ENCODE data around the gene SRP54.
A peak's percentile ranks its signal among the peaks of the same experiment; 100 is the strongest.
"Not testable (repeated sequence)": the region's sequence is repeated elsewhere in the genome, so short reads cannot be mapped to it uniquely, and the experiment has no call there.

The SRP54 gene

DNA sequence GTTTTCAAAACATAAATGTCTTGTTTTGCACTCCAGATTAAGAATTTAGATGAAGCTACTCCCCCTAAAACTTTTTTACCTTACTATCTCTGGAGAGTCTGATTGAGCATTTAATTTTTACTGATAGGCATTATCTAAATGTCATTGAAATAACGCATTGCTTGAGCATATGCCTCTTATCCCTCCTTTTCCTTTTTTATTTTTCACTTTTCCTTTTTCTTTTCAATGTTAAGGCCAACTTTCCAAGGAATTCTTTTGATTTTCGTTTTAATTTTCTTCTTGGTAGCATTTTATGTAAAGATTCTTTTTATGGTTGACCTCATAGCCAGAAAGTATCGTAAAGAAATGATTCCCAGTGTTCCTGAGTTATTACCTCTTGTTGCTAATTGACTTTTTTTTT is 2.9 kb downstream of the SRP54 start:
- DNase-seq = no peak

DNA sequence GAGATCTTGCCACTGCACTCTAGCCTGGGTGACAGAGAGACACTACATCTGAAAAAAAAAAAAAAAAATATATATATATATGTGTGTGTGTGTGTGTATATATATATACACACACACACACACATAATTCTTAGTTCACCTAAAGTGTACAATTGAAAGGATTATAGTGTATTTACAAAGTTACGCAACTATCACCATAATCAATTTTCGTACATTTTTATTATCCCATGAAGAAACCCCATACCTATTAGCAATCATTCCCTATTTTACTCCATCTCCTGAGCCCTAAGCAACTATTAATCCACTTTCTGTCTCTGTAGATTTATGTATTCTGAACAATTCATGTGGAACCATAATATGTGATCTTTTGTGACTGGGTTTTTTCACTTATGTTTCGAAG is 4.4 kb downstream of the SRP54 start:
- DNase-seq = no peak

DNA sequence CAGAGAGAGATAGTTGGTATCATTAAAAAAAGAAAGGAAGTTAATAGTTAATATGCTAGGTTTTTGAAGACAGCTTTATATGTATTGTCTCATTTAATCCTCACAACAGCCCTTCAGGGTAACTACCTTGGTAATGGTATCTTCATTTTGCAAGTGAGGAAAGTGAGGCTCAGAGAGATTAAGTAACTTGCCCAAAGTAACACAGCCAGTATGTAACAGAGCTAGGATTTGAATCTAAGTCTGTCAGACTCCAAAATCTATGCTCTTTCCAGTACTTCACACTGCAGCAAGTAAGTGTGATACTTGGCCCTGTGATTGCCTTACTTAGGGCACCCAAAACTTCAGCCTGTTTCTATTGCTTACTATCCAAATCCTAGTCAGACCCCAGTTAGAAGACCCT is 7.0 kb downstream of the SRP54 start:
- DNase-seq = no peak

DNA sequence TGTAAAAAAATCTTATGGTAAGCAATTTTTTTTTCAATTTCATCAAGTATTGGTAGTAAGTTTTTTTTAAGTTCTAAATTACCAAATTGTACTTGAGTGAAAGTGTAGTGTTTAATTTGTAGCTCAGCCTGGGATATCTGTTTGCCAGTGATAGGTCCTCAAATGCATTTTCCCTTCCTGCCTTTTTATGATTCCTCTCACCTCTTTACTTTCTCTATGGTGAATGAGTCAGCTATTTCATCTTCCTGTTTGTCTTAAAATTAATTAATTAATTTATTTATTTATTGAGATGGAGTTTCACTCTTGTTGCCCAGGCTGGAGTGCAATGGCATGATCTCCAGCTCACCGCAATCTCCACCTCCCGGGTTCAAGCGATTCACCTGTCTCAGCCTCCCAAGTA is 10.6 kb downstream of the SRP54 start:
- no peak for DNase-seq

DNA sequence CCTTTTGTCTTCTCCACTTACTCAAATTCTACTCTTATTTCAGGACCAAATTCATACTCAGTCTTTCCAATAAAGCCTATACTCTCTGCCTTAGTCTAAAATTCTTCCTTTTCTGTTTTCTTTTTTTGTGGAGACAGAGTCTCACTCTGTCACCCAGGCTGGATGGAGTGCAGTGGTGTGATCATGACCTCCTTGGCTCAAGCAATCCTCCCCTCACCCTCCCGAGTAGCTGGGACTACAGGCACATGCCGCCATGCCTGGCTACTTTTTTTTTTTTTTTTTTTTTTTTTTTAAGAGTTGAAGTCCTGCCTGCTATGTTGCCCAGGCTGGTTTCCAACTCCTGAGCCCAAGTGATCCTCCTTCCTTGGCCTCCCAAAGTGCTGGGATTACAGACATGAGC is 11.9 kb downstream of the SRP54 start:
- no peak for DNase-seq

DNA sequence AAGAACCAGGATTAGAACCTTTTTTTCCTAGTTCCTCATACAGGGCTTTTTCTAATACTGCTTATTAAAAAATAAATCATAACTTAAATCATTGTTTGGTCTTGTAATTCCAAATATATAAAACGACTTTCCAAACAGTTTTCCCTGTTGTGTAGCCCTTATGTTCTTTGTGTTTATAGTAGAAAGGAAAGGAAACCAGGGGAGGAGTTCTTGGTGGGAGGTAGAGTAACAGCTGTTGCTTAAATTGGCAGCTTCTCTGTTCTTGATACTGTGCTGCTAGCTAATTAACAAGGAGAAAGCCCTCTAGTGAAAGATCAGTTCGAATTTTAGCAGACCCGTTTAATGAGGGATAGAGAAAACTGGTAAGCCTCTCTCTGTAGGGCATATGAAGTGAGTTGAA is 15.0 kb downstream of the SRP54 start:
- no peak for DNase-seq

DNA sequence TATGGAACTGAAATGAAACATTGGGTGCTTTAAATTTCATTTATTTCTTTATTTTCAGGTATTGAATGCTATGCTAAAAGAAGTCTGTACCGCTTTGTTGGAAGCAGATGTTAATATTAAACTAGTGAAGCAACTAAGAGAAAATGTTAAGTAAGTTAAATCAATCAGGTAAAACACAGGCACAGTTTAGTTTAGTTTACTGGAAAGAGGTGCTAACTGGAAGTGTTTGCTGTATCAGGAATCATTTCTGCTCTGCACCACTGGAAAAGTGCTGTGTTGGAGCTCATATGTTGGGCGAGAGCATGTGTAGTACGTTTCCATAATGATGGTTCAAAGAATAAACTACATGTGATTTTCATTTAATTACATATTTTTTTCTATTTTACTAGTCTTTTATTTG is 16.7 kb downstream of the SRP54 start:
- DNase-seq = no peak

DNA sequence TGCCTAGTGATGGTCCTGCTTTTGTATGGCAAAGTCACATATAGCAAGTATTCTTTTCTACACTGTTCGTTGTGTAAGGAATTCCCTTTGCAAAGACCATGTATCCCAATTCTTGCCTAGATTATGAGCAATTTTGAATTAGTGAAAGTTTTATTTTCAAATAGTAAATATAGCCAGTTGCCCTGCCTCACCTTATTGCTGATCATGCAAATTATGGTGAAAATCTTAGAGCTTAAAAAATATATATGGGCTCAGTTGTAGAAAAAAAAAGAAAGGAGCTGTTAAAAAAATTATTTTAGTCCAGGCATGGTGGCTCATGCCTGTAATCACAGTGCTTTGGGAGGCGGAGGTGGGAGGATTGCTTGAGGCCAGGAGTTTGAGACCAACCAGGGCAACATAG is 18.8 kb downstream of the SRP54 start:
- DNase-seq = no peak

DNA sequence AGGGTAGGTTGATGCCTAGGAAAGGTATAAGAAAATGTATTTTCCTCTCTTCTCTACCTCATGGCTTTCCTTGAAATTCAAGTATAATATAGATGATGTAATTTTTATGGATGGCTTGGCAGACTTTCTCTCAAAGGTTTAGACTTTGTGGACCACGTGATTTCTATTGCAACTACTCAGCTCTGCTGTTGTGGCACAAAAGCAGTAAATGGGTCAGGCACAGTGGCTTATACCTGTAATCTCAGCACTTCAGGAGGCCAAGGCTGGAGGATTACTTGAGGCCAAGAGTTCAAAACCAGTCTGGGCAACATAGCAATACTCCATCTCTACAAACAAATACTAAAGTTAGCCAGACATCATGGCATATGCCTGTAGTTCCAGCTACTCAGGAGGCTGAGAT is 22.0 kb downstream of the SRP54 start:
- no peak for DNase-seq

DNA sequence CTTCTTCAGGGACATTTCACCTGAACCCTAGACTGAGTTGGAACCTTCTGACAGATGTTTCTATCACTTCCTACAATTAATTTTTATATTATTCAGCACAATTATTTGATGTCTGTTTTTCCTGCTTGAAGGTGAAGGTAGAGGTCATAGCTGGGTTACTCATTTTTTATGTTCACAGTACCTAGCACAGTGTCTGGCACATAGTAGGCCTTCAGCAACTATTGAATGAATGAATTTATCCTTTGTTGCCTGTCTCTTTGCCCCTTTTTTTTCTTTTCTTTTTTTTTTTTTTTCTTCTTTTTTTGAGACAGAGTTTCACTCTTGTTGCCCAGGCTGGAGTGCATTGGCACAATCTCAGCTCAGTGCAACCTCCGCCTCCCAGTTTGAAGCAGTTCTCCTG is 33.8 kb downstream of the SRP54 start:
- no peak for DNase-seq

DNA sequence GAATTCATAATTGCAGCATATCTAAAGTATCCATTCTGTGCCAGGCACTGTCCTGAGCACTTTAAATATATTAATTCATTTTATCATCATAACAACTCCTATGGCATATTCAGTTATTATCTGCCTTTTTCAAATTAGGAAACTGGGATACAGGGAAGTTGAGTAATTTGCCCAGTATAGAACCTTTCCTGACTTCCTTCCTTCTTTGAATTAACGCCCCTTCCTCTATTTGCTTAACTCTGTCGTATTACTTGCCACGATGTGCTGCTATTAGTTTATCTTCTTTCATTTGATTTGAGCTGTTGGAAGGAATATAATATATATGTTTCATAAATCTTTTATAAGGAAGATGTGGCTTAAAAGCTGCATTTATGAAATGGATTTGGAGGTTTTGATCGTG is 37.9 kb downstream of the SRP54 start:
- no peak for DNase-seq

DNA sequence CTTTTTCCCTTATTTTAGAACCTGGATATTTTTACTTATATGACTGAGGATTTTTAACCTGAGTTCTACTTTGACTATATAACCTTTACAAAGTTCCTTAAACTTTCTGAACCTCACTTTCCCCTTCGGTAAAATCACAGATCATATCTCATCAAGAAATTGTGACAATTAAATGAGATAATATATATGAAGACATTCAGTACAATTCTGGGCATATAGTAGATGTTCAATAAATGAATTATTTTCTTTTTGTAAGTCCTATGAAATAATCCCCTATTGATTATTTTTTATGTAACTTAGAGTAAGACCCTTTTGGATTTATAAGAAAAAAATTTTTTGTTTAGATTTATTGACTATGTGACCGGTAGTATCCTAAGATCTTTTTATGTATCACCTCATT is 45.6 kb downstream of the SRP54 start:
- no peak for DNase-seq

DNA sequence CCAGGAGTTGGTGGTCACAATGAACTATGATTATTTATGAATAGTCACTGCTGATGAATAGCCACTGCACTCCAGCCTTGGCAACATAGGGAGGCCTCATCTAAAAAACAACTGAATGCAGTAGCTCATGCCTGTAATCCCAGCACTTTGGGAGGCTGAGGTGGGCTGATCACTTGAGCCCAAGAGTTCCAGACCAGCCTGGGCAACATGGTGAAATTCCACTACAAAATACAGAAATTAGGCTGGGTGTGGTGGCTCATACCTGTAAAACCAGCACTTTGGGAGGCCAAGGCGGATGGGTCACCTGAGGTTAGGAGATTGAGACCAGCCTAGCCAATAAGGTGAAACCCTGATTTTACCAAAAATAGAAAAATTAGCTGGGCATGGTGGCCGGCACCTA is 49.8 kb downstream of the SRP54 start:
- no peak for DNase-seq

DNA sequence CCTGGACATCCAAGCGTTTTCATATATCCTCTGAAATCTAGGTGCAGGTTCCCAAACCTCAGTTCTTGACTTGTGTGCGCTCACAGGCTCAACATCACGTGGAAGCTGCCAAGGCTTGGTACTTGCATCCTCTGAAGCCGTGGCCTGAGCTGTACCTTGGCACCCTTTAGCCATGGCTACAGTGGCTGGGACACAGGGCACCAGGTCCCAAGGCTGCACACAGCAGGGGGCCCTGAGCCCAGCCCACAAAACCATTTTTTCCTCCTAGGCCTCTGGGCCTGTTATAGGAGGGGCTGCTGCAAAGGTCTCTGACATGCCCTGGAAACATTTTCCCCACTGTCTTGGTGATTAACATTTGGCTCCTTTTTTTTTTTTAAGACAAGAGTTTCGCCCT is 51.6 kb downstream of the SRP54 start:
- no peak for DNase-seq

DNA sequence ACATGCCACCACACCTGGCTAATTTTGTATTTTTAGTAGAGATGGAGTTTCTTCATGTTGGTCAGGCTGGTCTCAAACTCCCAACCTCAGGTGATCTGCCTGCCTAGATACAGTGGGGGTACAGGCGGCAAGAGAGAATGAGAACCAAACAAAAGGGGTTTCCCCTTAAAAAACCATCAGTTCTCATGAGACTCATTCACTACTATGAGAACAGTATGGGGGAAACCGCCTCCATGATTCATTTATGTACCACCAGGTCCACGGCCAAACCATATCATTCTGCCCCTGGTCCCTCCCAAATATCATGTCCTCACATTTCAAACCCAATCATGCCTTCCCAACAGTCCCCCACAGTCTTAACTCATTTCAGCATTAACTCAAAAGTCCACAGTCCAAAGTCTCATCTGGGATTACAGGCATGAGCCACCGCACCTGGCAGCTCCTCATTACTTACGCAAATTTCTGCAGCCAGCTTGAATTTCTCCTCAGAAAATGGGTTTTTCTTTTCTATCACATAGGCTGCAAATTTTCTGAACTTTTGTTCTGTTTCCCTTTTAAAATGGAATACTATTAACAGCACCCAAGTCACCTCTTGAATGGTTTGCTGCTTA is 52.3 kb downstream of the SRP54 start:
- DNase-seq = not testable (repeated sequence)

DNA sequence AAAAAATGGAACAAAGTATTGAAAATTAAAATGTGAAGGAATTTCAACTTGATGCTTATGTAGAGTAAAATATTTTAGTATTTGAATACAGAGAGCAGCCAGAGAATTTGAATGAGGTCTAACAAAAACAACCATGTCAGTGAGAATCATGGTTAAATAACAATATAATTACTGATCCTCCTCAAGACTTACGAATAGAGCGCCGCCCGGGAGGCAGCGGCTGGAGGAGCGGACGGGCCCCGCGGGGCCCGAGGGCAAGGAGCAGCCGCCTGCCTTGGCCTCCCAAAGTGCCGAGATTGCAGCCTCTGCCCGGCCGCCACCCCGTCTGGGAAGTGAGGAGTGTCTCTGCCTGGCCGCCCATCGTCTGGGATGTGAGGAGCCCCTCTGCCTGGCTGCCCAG is 55.5 kb downstream of the SRP54 start:
- DNase-seq = not testable (repeated sequence)

DNA sequence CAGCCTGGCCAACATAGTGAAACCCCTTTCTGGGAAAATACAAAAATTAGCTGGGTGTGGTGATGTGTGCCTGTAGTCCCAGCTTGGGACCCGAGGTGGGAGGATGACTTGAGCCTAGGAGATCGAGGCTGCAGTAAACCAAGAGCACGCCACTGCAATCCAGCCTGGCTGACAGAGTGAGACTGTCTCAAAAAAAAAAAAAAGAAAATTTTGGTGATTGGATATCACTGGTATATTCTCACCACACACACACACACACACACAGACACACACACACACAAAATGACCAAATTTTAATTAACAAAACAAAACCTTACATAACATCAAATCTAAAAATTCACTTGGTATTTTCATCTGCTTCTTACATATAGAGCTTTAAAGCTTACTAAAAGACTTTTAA is 59.8 kb downstream of the SRP54 start:
- no peak for DNase-seq

DNA sequence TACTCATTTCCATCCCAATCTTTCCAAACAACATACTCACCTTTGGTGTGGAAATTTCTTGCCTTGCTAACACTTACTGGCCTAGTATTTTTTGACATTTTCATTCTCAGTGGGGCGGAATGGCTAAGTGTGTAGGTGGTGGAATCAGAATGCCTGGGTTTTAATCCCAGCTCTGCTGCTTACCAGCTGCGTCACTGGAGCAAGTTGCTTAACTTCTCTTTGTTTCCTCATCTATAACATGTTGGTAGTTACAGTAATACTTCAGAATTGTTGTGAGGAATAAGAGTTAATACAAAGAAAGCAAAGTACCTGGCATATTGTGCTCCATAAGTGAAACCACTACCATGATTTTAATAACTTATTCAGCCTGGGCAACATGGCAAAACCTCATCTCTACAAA is 60.3 kb downstream of the SRP54 start:
- no peak for DNase-seq

DNA sequence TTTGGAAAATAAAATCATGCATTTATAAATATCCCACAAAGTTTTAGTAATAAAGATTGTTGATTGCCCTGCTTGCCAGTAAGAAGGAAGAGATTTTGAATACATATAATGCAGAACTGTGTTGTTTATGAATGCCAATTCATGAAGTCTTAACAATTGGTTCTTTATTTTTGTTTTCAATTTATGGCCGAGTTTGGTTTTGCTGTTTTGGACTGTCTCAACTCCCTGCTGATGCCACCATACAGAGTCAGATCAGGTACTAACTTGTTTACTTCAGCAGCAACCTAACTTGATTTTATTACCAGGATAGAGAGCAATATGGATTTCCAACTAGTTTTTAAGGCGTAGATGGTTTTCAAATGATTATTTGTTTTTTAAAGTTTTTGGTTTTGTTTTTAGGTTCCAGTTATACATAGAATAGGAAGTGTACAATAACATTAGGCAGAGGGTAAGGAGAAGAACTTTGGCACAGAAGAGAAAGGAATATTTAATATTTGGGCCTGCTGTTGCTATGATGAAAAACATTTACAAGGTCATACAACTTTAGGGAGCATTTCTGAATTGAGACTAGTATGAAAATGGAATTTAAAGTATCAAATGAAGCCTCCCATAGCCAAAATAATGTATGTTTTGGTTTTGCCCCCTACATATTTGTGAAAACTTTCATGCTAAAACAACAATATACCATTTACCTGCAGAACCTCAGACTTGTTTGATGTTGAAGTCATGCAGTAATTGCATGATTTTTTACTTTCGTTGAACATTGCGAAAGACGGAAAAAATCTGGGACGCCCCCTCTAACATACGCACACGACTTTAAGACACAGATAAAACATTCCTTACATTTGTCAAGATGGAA is 62.4 kb downstream of the SRP54 start:
- no peak for DNase-seq

DNA sequence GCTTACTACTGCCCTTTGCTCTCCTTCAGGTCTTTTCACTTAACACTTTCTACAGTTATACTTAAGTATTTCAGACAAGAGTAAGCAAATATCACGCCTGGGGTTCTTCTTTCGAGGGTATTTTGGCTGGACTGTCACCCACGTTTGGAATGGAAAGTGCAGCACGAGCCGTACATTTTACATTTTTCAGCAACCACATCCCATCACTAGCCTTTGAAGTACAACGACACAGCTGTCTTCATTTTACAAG is 62.9 kb downstream of the SRP54 start:
- no peak for DNase-seq

DNA sequence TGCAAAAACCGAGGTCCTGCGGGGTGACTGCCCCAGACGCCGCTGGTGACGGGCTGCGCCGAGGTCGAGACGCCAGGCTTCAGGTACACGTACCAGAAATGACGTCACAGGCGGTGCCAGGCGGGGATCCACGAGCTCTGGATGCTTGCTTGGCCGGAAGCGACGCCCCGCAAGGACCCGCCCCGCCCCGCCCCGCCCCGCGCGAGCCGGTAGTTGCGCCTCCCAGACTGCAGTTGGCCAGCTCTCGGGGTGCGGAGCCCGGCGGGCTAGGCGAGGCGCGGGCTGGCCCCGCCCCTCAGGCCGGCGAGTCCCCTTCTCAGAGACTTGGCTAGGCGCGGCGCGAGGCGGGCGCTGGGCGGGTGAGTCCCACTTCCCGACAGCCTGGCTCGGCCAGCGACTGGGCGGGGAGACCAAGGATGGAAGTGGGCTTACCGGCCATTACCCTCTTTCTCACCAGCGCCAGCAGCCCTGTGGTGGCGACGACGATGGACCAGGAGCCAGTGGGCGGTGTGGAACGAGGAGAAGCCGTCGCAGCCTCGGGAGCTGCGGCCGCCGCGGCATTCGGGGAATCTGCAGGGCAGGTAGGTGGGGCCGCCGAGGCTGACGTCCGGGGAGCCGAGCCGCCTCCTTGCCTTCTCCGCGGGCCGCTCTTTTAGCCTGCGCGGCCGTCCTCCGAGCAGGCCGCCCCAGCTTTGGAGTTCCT is 63.4 kb downstream of the SRP54 start, which contains the start of gene FAM177A1:
Gene FAM177A1 (plus strand): TSS at position 225 of the 703 bp plus-strand sequence. CDS start 192 bp downstream, at position 417.
- peak; percentile 99 for DNase-seq

DNA sequence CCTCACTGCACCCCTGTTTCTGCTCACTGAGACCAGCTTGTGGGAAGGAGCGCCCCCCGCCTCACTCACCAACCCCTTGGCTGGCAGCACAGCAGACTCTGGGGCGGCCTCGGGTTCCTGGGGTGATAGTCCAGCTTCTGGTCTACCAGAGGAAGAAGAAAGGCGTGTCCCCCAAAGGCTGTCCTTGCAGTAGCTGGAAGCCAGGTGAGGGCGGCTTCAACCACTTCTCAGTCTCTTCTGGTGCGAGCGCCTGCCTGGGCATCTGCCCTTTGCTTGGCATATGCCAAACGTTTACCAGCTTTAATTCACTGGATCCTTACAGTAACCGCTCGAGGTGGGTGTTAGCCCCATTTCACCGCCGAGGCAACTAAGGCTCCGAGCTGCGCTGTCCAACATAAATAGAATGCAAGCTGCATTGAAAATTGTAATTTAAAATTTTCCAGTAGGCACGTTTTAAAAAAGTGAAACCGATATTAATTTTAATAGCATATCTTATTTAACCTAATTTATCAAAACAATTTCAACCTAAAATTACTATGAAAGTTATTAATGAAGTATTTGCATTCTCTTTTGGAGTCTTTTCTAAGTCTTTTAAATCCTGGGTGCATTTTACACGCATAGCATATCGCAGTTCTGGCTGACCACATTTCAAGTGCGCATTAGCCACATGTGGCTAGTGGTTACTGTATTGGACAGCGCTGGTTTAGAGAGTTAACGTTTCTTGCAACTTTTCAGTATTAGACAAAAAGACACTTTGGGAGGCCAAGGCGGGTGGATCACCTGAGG is 64.2 kb downstream of the SRP54 start:
- DNase-seq = peak; percentile 68

DNA sequence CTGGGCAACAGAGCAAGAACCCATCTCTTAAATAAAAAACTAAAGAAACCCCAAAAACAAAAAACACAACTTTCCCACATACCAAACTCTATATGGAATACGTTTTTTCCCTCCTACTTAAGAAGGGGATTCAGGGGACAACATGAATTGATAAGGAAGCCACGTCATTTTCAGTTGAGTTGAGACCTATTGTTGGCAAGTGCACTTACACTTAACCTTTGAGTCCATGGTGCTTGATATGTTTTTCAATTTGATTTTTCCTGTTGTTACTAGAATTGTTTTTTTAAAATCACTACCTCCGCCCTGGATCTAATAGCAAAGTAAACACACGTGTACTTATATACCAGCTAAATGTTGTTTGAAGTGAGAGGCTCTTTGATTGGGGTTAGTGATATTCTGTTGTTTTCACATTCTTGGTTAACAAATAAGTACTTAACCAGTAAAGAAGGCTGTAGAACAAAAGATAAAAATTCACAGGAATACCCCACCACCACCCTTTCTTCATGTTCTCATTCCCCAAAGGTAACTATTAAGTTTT is 65.3 kb downstream of the SRP54 start:
- DNase-seq = no peak

Measured in NK-92 treated with Interleukin-12 subunit alpha and Interleukin-12 subunit beta, amount 100 ng/mL, for 24 hours (cell line).